Measurements from ENCODE around the gene ARHGEF39. TPM values are rescaled to one million over a fixed set of nuclear protein-coding genes. Genes with fewer than 3 reads are reported as not detected.

Gene ARHGEF39
- total and polyA plus RNA-seq, 2 donors from 2014 or later: 0.17 to 0.72 TPM

DNA sequence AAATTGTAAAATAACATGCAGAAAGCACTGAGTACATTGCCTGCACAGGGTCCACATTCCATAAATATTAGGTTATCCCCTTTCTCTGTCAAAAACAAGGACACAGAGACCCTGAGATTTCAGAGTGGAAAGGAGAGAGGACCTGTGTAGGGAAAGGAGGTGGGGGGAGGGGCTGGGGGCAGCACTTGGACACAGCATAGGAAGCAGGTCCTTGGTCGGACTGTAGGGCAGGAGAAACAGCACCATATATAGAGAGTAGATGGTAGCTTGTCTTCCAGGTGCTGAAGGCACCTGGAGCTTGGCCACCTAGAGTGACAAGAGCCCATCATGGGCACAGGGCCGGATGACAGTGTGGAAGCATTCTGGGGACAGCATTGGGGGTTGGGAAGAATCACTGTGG lies 22.3 kb upstream of the ARHGEF39 start:
- Histone ChIP-seq H3K4me1 (ENCODE audit: control insufficient read depth in 2 of 3, insufficient read depth in 2 of 3, low read depth in 1 of 3, low read length in 3 of 3) (peaks cover 0 to 6% (median 0%) of the 10 kb centered on the region in 3 donors), H3K36me3 (ENCODE audit: control insufficient read depth in 2 of 3, insufficient read depth in 3 of 3, low read length in 3 of 3) (peaks cover 0 to 2% (median 0%) of the 10 kb centered on the region in 3 donors), H3K27me3 (ENCODE audit: control insufficient read depth, insufficient read depth, low read length) (no peaks in the 10 kb centered on the region), H3K4me3 (ENCODE audit: low read length in 3 of 3) (no peak overlapping the region), H3K27ac (ENCODE audit: low read depth in 2 of 2, low read length in 2 of 2) (no peak overlapping the region), H3K9ac (ENCODE audit: low read length in 3 of 3) (no peak overlapping the region), H3K9me3 (ENCODE audit: control insufficient read depth in 2 of 3, insufficient read depth in 1 of 3, low read length in 3 of 3) (no peaks in the 10 kb centered on the region)
- intact Hi-C loops (cut with DNase I): no loop called here
- no peak for FAIRE-seq
- TF ChIP-seq, protein P1, sequence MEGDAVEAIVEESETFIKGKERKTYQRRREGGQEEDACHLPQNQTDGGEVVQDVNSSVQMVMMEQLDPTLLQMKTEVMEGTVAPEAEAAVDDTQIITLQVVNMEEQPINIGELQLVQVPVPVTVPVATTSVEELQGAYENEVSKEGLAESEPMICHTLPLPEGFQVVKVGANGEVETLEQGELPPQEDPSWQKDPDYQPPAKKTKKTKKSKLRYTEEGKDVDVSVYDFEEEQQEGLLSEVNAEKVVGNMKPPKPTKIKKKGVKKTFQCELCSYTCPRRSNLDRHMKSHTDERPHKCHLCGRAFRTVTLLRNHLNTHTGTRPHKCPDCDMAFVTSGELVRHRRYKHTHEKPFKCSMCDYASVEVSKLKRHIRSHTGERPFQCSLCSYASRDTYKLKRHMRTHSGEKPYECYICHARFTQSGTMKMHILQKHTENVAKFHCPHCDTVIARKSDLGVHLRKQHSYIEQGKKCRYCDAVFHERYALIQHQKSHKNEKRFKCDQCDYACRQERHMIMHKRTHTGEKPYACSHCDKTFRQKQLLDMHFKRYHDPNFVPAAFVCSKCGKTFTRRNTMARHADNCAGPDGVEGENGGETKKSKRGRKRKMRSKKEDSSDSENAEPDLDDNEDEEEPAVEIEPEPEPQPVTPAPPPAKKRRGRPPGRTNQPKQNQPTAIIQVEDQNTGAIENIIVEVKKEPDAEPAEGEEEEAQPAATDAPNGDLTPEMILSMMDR (IDR thresholded peaks at IDR 0.05; ENCODE audit: borderline replicate concordance, extremely low read depth, insufficient read depth): no peak
- DNase-seq: no peak

DNA sequence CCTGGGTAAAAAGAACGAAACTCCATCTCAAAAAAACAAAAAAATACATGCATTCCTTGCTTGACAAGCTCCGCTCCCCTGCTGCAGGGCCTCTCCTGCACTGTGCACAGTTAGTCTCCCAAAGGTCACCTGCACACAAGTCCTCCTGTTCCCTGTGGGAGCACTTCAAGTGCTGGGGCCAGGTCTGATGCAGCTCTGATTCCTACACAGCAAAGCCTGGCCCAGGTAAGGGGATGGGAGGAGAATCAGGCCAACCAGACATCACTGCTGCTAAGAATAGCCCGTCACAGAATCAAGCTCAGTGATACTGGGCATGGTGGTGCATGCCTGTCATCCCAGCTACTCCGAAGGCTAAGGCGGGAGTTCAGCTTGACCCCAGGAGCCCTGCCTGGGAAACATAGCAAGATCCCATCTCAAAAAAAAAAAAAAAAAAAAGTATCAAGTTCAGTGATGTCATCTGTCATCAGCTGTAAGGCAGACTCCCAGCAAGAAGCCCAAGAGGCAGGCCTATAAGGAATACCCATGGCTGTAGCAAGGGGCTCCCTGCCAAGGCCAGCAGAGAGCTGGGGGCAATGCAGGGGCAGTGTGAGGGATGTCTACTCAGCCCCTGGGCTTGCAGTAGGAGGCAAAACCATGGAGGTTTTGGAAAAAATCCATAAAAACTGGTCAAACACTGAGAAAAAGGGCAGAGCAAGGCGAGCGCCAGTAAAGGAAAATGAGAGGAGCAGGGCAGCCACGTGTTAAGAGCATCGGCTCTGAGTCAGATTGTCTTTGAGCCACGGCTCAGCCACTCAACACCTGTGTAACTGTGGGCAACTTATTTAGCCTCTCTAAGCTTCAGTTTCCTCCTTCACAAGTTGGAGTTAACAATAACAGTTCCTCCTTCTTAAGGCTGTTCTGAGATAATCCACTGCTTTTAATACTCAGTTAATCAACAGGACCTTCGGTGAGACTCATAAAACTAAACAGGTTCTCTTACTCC lies 21.5 kb upstream of the ARHGEF39 start:
- TF ChIP-seq, protein P1 (IDR thresholded peaks at IDR 0.05; ENCODE audit: borderline replicate concordance, extremely low read depth, insufficient read depth): no peak
- peak overlapping the region in 1 of 3 donors; percentile 19 for H3K9ac ChIP-seq (ENCODE audit: low read length in 3 of 3)
- no peaks in the 10 kb centered on the region for H3K27me3 ChIP-seq (ENCODE audit: control insufficient read depth, insufficient read depth, low read length)
- DNase-seq (peak in 3 of 5 donors; percentile 19 to 44 (median 39)), FAIRE-seq (no peak)
- H3K36me3 ChIP-seq (ENCODE audit: control insufficient read depth in 2 of 3, insufficient read depth in 3 of 3, low read length in 3 of 3): peaks cover 0 to 2% (median 0%) of the 10 kb centered on the region in 3 donors
- no peaks in the 10 kb centered on the region for H3K9me3 ChIP-seq (ENCODE audit: control insufficient read depth in 2 of 3, insufficient read depth in 1 of 3, low read length in 3 of 3)
- H3K27ac ChIP-seq (ENCODE audit: low read depth in 2 of 2, low read length in 2 of 2): no peak overlapping the region
- H3K4me1 ChIP-seq (ENCODE audit: control insufficient read depth in 2 of 3, insufficient read depth in 2 of 3, low read depth in 1 of 3, low read length in 3 of 3): peaks cover 0 to 6% (median 0%) of the 10 kb centered on the region in 3 donors
- peak overlapping the region in 1 of 3 donors; percentile 25 for H3K4me3 ChIP-seq (ENCODE audit: low read length in 3 of 3)
- intact Hi-C loops (cut with DNase I): no loop called here

DNA sequence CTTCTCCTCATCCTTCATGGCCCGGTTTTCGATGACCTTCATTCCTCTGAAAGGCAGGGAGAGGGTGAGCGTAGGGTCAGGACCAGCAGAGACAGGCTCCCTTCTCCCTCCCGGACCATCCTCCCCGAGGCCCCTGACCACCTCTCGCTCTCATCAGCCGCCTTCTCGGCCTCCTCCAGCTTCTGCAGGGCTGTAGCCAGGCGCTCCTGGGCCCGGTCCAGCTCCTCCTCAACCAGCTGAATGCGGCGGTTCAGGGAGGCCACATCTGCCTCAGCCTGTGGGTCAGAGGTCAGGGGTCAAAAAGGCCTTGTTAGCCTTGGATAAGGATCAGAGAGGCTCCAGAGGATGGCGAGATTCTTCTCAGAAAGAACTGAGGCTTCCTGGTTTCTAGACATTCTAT lies 20.5 kb upstream of the ARHGEF39 start:
- FAIRE-seq (no peak), DNase-seq (peak in 1 of 5 donors; percentile 84)
- TF ChIP-seq, protein P1 (IDR thresholded peaks at IDR 0.05; ENCODE audit: borderline replicate concordance, extremely low read depth, insufficient read depth): no peak
- Histone ChIP-seq H3K27me3 (ENCODE audit: control insufficient read depth, insufficient read depth, low read length) (no peaks in the 10 kb centered on the region), H3K27ac (ENCODE audit: low read depth in 2 of 2, low read length in 2 of 2) (no peak overlapping the region), H3K4me3 (ENCODE audit: low read length in 3 of 3) (no peak overlapping the region), H3K4me1 (ENCODE audit: control insufficient read depth in 2 of 3, insufficient read depth in 2 of 3, low read depth in 1 of 3, low read length in 3 of 3) (peaks cover 0 to 6% (median 0%) of the 10 kb centered on the region in 3 donors), H3K9ac (ENCODE audit: low read length in 3 of 3) (no peak overlapping the region), H3K9me3 (ENCODE audit: control insufficient read depth in 2 of 3, insufficient read depth in 1 of 3, low read length in 3 of 3) (no peaks in the 10 kb centered on the region), H3K36me3 (ENCODE audit: control insufficient read depth in 2 of 3, insufficient read depth in 3 of 3, low read length in 3 of 3) (peaks cover 0 to 2% (median 0%) of the 10 kb centered on the region in 3 donors)
- intact Hi-C loops (cut with DNase I): no loop called here
